GM23338 (cell line): ENCODE measurements around the gene MGRN1. TPM values are rescaled to one million over a fixed set of nuclear protein-coding genes. Genes with fewer than 3 reads are reported as not detected.

Experiments
- ATAC-seq: fragments of 200-7000 bp; cut with Tn5 transposase; 3 replicates; pipeline ENCODE4 v1.9.1; 2020
- DNase-seq: peaks from one replicate; pipeline ENCODE4 v3.0.0-alpha.2; 2015; ENCODE audit warnings: low spot score
- H2AFZ ChIP-seq: fragments of 200-600 bp; sonication (generic); 2 replicates; pipeline ENCODE4 v1.8.0; 2016; ENCODE audit warnings: antibody characterized with exemption, mild to moderate bottlenecking, moderate library complexity
- H3F3A ChIP-seq: fragments of 200-600 bp; sonication (generic); replicated peaks from 2 replicates; pipeline ENCODE4 v1.8.0; 2017; ENCODE audit warnings: antibody characterized with exemption, mixed run types, low read depth
- H3K27ac ChIP-seq: fragments of 200-600 bp; sonication (generic); 2 replicates; pipeline ENCODE4 v1.6.1; 2016; ENCODE audit warnings: low read depth
- H3K27me3 ChIP-seq: fragments of 200-600 bp; sonication (generic); 2 replicates; pipeline ENCODE4 v1.8.0; 2016; ENCODE audit warnings: mild to moderate bottlenecking, mixed run types, moderate library complexity; ENCODE audit not compliant: insufficient read depth
- H3K36me3 ChIP-seq: fragments of 200-600 bp; sonication (generic); 2 replicates; pipeline ENCODE4 v1.8.0; 2016; ENCODE audit warnings: mild to moderate bottlenecking; ENCODE audit not compliant: insufficient read depth
- H3K4me1 ChIP-seq: fragments of 200-600 bp; sonication (generic); 2 replicates; pipeline ENCODE4 v1.8.0; 2016; ENCODE audit warnings: mild to moderate bottlenecking, moderate library complexity; ENCODE audit not compliant: insufficient read depth
- H3K4me2 ChIP-seq: fragments of 200-600 bp; sonication (generic); 2 replicates; pipeline ENCODE4 v1.7.1; 2017; ENCODE audit warnings: mixed run types
- H3K4me3 ChIP-seq: fragments of 200-600 bp; sonication (generic); 2 replicates; pipeline ENCODE4 v1.6.1; 2016; ENCODE audit warnings: mixed run types
- H3K79me2 ChIP-seq: fragments of 200-600 bp; sonication (generic); replicated peaks from 2 replicates; pipeline ENCODE4 v1.8.0; 2017; ENCODE audit warnings: mild to moderate bottlenecking; ENCODE audit not compliant: insufficient read depth
- H3K9me2 ChIP-seq: fragments of 200-600 bp; sonication (generic); 2 replicates; pipeline ENCODE4 v1.8.0; 2017; ENCODE audit not compliant: insufficient read depth
- H4K20me1 ChIP-seq: fragments of 200-600 bp; sonication (generic); replicated peaks from 2 replicates; pipeline ENCODE4 v1.8.0; 2017; ENCODE audit warnings: mild to moderate bottlenecking; ENCODE audit not compliant: insufficient read depth
- H3K27ac Mint-ChIP-seq: 2 replicates; pipeline ENCODE4 v1.8.0; 2020; ENCODE audit warnings: inconsistent platforms, mild to moderate bottlenecking, moderate library complexity, mixed read lengths
- H3K27me3 Mint-ChIP-seq: 3 replicates; pipeline ENCODE4 v1.8.0; 2022; ENCODE audit warnings: low read depth, mild to moderate bottlenecking, moderate library complexity, mixed read lengths, inconsistent platforms; ENCODE audit not compliant: insufficient read depth, poor library complexity
- H3K36me3 Mint-ChIP-seq: 3 replicates; pipeline ENCODE4 v1.8.0; 2021; ENCODE audit warnings: low read depth, mild to moderate bottlenecking, inconsistent platforms, moderate library complexity, mixed read lengths
- H3K4me1 Mint-ChIP-seq: 3 replicates; pipeline ENCODE4 v1.8.0; 2020; ENCODE audit warnings: mild to moderate bottlenecking, inconsistent platforms, mixed read lengths
- H3K4me3 Mint-ChIP-seq: 3 replicates; pipeline ENCODE4 v1.8.0; 2021; ENCODE audit warnings: moderate library complexity, mild to moderate bottlenecking, inconsistent platforms, mixed read lengths
- H3K9me3 Mint-ChIP-seq: 3 replicates; pipeline ENCODE4 v1.8.0; 2020; ENCODE audit warnings: moderate library complexity, mild to moderate bottlenecking, inconsistent platforms, mixed read lengths
- CREB1 ChIP-seq: fragments of 250-450 bp; sonication (Bioruptor Pico); IDR thresholded peaks from 2 replicates; pipeline ENCODE4 v1.5.0; 2020; ENCODE audit warnings: low read depth, mild to moderate bottlenecking, moderate library complexity
- ETS1 ChIP-seq: IDR thresholded peaks from 2 replicates; pipeline ENCODE4 v1.6.1; 2016; ENCODE audit warnings: antibody characterized with exemption
- EZH2 ChIP-seq: fragments of 200-600 bp; sonication (generic); IDR thresholded peaks from one replicate; pipeline ENCODE4 v1.8.0; 2017; ENCODE audit warnings: antibody characterized with exemption, mild to moderate bottlenecking, low read depth; ENCODE audit not compliant: unreplicated experiment
- EZH2phosphoT487 ChIP-seq: fragments of 200-600 bp; sonication (generic); IDR thresholded peaks from one replicate; pipeline ENCODE4 v1.8.1; 2018; ENCODE audit warnings: antibody characterized with exemption; ENCODE audit not compliant: unreplicated experiment
- JUNB ChIP-seq: IDR thresholded peaks from one replicate; pipeline ENCODE4 v1.6.1; 2016; ENCODE audit warnings: antibody characterized with exemption; ENCODE audit not compliant: unreplicated experiment
- NANOG ChIP-seq: IDR thresholded peaks from 2 replicates; pipeline ENCODE4 v1.6.1; 2016; ENCODE audit warnings: antibody characterized with exemption, borderline replicate concordance
- POLR2AphosphoS5 ChIP-seq: IDR thresholded peaks from 2 replicates; pipeline ENCODE4 v1.6.1; 2016; ENCODE audit warnings: antibody characterized with exemption, low read depth
- REST ChIP-seq: IDR thresholded peaks from one replicate; pipeline ENCODE4 v1.6.1; 2018; ENCODE audit warnings: antibody characterized with exemption; ENCODE audit not compliant: unreplicated experiment
- STAT1 ChIP-seq: IDR thresholded peaks from one replicate; pipeline ENCODE4 v1.6.1; 2016; ENCODE audit warnings: antibody characterized with exemption; ENCODE audit not compliant: unreplicated experiment
- ZNF114 ChIP-seq: fragments of 250-450 bp; sonication (Bioruptor Pico); IDR thresholded peaks from 2 replicates; pipeline ENCODE4 v1.5.0; 2020; ENCODE audit warnings: mild to moderate bottlenecking, moderate library complexity
- ZNF331 ChIP-seq: fragments of 250-450 bp; sonication (Bioruptor Pico); IDR thresholded peaks from 2 replicates; pipeline ENCODE4 v1.5.0; 2020; ENCODE audit warnings: low read depth, mild to moderate bottlenecking, moderate library complexity
- ZNF462 ChIP-seq: fragments of 250-450 bp; sonication (Bioruptor Pico); IDR thresholded peaks from 2 replicates; pipeline ENCODE4 v1.5.0; 2020; ENCODE audit warnings: mild to moderate bottlenecking, moderate library complexity
- polyA plus RNA-seq: library from polyadenylated mRNA; unstranded; fragments of >200 nt; fragmentation: Nextera tagmentation; extraction: Ambion mirVana; gene quantifications from 2 replicates; pipeline ENCODE4 v1.2.1, GENCODE V29; 2016
- total RNA-seq: library from RNA; depleted of rRNA; stranded (reverse); fragments of >200 nt; shearing (Covaris generic); gene quantifications from 2 replicates; pipeline ENCODE4 v1.2.3, GENCODE V29; 2014

The MGRN1 gene
- total and polyA plus RNA-seq, 2 experiments from 2014 or later = 13.1 to 71.8 TPM

- TF ChIP-seq ETS1 = no peak
- no peak for TF ChIP-seq JUNB
- TF ChIP-seq EZH2 = no peak
- TF ChIP-seq ZNF114 (CRISPR knock-in tag) = no peak
- TF ChIP-seq EZH2phosphoT487 = no peak
- no peak for TF ChIP-seq NANOG
- TF ChIP-seq STAT1 = no peak
- TF ChIP-seq ZNF331 = no peak
Observed at GRCh38 chr16:4660454-4661007, 35.9 kb downstream of the MGRN1 start (continued).

- DNase-seq = no peak
- Histone ChIP-seq H3K4me3 (no peak overlapping the region), H3F3A (no peaks in the 10 kb centered on the region), H3K27me3 (no peaks in the 10 kb centered on the region), H3K4me2 (no peak overlapping the region), H3K27ac (no peak overlapping the region), H3K79me2 (no peaks in the 10 kb centered on the region; the same call in 1 of the 2 replicates), H4K20me1 (0 out of 2 replicates have a peak, but pooled peaks cover 4% of the 10 kb centered on the region), H3K4me1 (no peaks in the 10 kb centered on the region), H2AFZ (no peak overlapping the region), H3K9me2 (no peaks in the 10 kb centered on the region), H3K36me3 (no peaks in the 10 kb centered on the region)
- H3K9me3 Mint-ChIP-seq = no peaks in the 10 kb centered on the region
- peaks cover 10% of the 10 kb centered on the region; the same call in 2 of the 3 replicates for H3K36me3 Mint-ChIP-seq
- H3K4me3 Mint-ChIP-seq = no peak overlapping the region
- no peak for ATAC-seq
- peaks cover 5% of the 10 kb centered on the region for H3K27me3 Mint-ChIP-seq
- peaks cover 3% of the 10 kb centered on the region; the same call in 1 of the 3 replicates for H3K4me1 Mint-ChIP-seq
- no peak overlapping the region for H3K27ac Mint-ChIP-seq
- TF ChIP-seq EZH2phosphoT487 = no peak
- TF ChIP-seq POLR2AphosphoS5 = no peak
- TF ChIP-seq STAT1 = no peak
- TF ChIP-seq ZNF114 (CRISPR knock-in tag) = no peak
- TF ChIP-seq ETS1 = no peak
- no peak for TF ChIP-seq NANOG
- TF ChIP-seq ZNF331 = no peak
- no peak for TF ChIP-seq ZNF462 (CRISPR knock-in tag)
- TF ChIP-seq CREB1 (CRISPR knock-in tag) = no peak
- TF ChIP-seq EZH2 = no peak
- no peak for TF ChIP-seq REST
- TF ChIP-seq JUNB = no peak
Observed at GRCh38 chr16:4661661-4662060, 37.0 kb downstream of the MGRN1 start.
